MM.1S (cell line): ENCODE measurements around the gene TSPAN33.

ENCODE experiments used
- EZH2 ChIP-seq: fragments of 300-600 bp; sonication (generic); optimal IDR thresholded peaks from 2 replicates; pipeline ENCODE3; 2017; ENCODE audit warnings: low read depth, mild to moderate bottlenecking, antibody characterized with exemption, low read length, mixed read lengths
- TF ChIP-seq, protein P1 (sequence below): fragments of 300-600 bp; sonication (generic); IDR thresholded peaks from 2 replicates; pipeline ENCODE4 v1.5.1; 2016; ENCODE audit warnings: antibody characterized with exemption, low read length, mixed read lengths

DNA sequence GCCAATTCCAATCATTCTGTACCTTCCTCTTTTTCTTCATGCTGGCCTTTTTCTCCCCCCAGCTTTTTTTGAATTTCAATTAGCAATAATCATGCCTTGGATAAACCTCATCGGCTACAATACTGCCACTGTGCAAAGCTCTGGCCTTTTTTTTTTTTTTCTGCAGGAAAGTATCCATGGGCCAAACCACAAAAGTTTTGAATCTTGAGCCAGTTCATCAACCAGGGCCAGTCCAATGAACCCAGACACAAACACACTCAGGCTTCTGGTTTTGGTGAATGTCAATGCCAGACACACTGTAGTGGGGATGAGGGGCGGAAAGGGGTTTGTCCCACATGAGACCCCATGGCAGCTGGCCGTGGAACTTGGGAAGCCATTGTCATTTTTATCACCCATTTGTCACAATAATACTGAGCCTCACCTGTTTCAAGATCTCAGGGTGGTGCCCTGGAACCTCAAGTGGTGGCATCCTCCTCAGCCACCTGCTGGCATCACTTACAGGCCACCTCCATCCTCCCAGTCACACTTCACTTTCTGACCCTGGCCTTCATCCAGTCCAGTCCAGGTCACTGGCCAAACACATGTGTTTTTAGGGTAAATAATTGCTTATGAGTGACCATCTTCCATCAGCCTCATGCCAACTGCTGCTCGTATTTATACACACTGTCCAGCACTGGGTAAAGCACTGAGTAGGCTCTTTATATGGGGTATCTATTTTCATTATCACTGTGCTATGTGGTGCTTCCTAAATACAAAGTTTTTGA lies 40.8 kb upstream of the TSPAN33 start:
- TF ChIP-seq, protein P1, sequence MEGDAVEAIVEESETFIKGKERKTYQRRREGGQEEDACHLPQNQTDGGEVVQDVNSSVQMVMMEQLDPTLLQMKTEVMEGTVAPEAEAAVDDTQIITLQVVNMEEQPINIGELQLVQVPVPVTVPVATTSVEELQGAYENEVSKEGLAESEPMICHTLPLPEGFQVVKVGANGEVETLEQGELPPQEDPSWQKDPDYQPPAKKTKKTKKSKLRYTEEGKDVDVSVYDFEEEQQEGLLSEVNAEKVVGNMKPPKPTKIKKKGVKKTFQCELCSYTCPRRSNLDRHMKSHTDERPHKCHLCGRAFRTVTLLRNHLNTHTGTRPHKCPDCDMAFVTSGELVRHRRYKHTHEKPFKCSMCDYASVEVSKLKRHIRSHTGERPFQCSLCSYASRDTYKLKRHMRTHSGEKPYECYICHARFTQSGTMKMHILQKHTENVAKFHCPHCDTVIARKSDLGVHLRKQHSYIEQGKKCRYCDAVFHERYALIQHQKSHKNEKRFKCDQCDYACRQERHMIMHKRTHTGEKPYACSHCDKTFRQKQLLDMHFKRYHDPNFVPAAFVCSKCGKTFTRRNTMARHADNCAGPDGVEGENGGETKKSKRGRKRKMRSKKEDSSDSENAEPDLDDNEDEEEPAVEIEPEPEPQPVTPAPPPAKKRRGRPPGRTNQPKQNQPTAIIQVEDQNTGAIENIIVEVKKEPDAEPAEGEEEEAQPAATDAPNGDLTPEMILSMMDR = no peak
- TF ChIP-seq EZH2 = no peak
